HEK293T (cell line): ENCODE data around the gene MCFD2.

Experiments
- CTCF ChIA-PET: fragments of 350-600 bp; formaldehyde crosslinking; extraction: SDS; loops from one replicate; lab custom pipeline; 2021; ENCODE audit warnings: antibody characterized with exemption, inconsistent platforms; lab: Yijun Ruan, JAX
- POLR2A ChIA-PET: fragments of 350-600 bp; formaldehyde crosslinking; extraction: SDS; loops from one replicate; lab custom pipeline; 2020; ENCODE audit warnings: antibody characterized with exemption, inconsistent platforms; lab: Yijun Ruan, JAX
- DNase-seq: peaks from one replicate; pipeline ENCODE4 v3.0.0; 2012; ENCODE audit warnings: mixed read lengths; ENCODE audit errors: extremely low spot score
- ARNT ChIP-seq: fragments of 450-650 bp; IDR thresholded peaks from 2 replicates; pipeline ENCODE4 v1.6.1; 2017; ENCODE audit warnings: mild to moderate bottlenecking
- BHLHE40 ChIP-seq: fragments of 450-650 bp; IDR thresholded peaks from 2 replicates; pipeline ENCODE4 v1.6.1; 2016; ENCODE audit warnings: mild to moderate bottlenecking, moderate library complexity, borderline replicate concordance
- CTBP1 ChIP-seq: fragments of 450-650 bp; IDR thresholded peaks from 2 replicates; pipeline ENCODE4 v1.6.1; 2016; ENCODE audit warnings: borderline replicate concordance
- ELF4 ChIP-seq: fragments of 450-650 bp; IDR thresholded peaks from 2 replicates; pipeline ENCODE4 v1.6.1; 2017; ENCODE audit warnings: antibody characterized with exemption
- FOXA1 ChIP-seq: fragments of 450-650 bp; IDR thresholded peaks from 2 replicates; pipeline ENCODE4 v1.6.1; 2016; ENCODE audit warnings: mild to moderate bottlenecking
- FOXK2 ChIP-seq: fragments of 450-650 bp; IDR thresholded peaks from 2 replicates; pipeline ENCODE4 v1.6.1; 2016; ENCODE audit warnings: mild to moderate bottlenecking
- FOXM1 ChIP-seq: fragments of 450-650 bp; IDR thresholded peaks from 2 replicates; pipeline ENCODE4 v1.6.1; 2017; ENCODE audit warnings: mild to moderate bottlenecking, borderline replicate concordance
- HDGF ChIP-seq: fragments of 450-650 bp; IDR thresholded peaks from 2 replicates; pipeline ENCODE4 v1.6.1; 2017; ENCODE audit warnings: antibody characterized with exemption, borderline replicate concordance
- L3MBTL2 ChIP-seq: fragments of 450-650 bp; conservative IDR thresholded peaks from 2 replicates; pipeline ENCODE4 v1.6.1; 2016; ENCODE audit warnings: mild to moderate bottlenecking
- LEF1 ChIP-seq: fragments of 450-650 bp; IDR thresholded peaks from 2 replicates; pipeline ENCODE4 v1.6.1; 2017; ENCODE audit warnings: mild to moderate bottlenecking, borderline replicate concordance
- NFRKB ChIP-seq: fragments of 450-650 bp; IDR thresholded peaks from 2 replicates; pipeline ENCODE4 v1.6.1; 2016; ENCODE audit warnings: mild to moderate bottlenecking, moderate library complexity
- SP1 ChIP-seq: fragments of 450-650 bp; IDR thresholded peaks from 2 replicates; pipeline ENCODE4 v1.6.1; 2017
- SUZ12 ChIP-seq: fragments of 450-650 bp; IDR thresholded peaks from 2 replicates; pipeline ENCODE4 v1.6.1; 2016; ENCODE audit warnings: mild to moderate bottlenecking
- TARDBP ChIP-seq: fragments of 450-650 bp; IDR thresholded peaks from 2 replicates; pipeline ENCODE4 v1.6.1; 2016
- ZNF384 ChIP-seq: fragments of 450-650 bp; IDR thresholded peaks from 2 replicates; pipeline ENCODE4 v1.6.1; 2016
- TF ChIP-seq, protein P1 (sequence below): fragments of 450-650 bp; IDR thresholded peaks from 2 replicates; pipeline ENCODE4 v1.6.1; 2016

Gene MCFD2

DNA sequence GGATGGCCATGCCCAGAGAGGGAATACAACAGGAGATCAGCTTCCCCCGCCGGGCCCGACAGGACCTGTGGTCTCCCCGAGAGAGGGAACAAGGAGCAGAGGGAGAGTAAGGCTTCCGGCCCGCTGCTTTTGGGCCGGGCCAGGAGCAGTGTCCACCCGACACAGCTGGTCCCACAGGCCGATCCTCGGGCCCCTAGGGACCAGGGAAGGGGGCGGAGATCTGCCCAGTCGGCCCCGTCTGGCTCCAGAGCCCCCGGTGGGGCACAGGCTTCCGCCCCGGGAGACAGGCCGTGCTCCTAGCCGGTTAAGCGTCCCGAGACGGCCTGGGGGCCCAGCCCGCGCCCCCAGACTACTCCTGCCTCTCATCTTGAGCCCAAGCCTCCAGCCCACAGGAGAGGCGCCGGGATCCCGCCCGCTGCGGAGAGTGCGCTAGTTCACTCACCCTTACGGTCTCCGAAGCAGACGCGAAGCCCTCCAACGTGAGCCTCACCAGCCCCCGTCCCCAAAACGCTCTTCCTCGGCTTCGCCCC lies at the start of gene MCFD2:
TSS of gene MCFD2 (minus strand) at position 526 of the 530 bp plus-strand sequence. CDS start 6,635 bp downstream, outside the sequence.
- no peak for DNase-seq
- CTCF ChIA-PET = interaction anchor here (0.6 kb wide), 1 partner anchor 16 kb away, joined by 4 read pairs; no protein-coding TSS in a partner anchor
- POLR2A ChIA-PET = interaction anchor here (1.0 to 1.7 kb wide), 5 partner anchors 8 to 28 kb away, joined by 3 to 7 read pairs (median 4); no protein-coding TSS in a partner anchor
- TF ChIP-seq L3MBTL2 (no peak), TARDBP (no peak), ZNF384 (no peak), ELF4 (no peak), ARNT (no peak), HDGF (no peak), CTBP1 (no peak), NFRKB (no peak), LEF1 (no peak), BHLHE40 (no peak), FOXK2 (no peak), SP1 (no peak), FOXM1 (no peak), SUZ12 (no peak), FOXA1 (no peak)
- TF ChIP-seq, protein P1, sequence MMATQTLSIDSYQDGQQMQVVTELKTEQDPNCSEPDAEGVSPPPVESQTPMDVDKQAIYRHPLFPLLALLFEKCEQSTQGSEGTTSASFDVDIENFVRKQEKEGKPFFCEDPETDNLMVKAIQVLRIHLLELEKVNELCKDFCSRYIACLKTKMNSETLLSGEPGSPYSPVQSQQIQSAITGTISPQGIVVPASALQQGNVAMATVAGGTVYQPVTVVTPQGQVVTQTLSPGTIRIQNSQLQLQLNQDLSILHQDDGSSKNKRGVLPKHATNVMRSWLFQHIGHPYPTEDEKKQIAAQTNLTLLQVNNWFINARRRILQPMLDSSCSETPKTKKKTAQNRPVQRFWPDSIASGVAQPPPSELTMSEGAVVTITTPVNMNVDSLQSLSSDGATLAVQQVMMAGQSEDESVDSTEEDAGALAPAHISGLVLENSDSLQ = no peak

- TF ChIP-seq ELF4 (no peak), FOXK2 (no peak), TARDBP (no peak), L3MBTL2 (no peak), LEF1 (no peak), HDGF (no peak), SUZ12 (no peak), SP1 (no peak), BHLHE40 (no peak), FOXM1 (no peak), FOXA1 (no peak), ZNF384 (no peak), CTBP1 (no peak), NFRKB (no peak), ARNT (no peak)
- TF ChIP-seq, protein P1 = no peak
- no peak for DNase-seq
- ChIA-PET CTCF (interaction anchor here (0.6 kb wide), 1 partner anchor 425 kb away, joined by 4 read pairs; no protein-coding TSS in a partner anchor), POLR2A (no interaction called here)
Observed at GRCh38 chr2:46964835-46965560, 49.4 kb upstream of the MCFD2 start.

- no peak for TF ChIP-seq LEF1
- TF ChIP-seq CTBP1 = no peak
- TF ChIP-seq FOXM1 = no peak
- TF ChIP-seq SP1 = no peak
- TF ChIP-seq NFRKB = no peak
Observed at GRCh38 chr2:46963941-46964673, 48.5 kb upstream of the MCFD2 start.

GRCh38 chr2:46963210-46963609 lies 47.6 kb upstream of the MCFD2 start:
- ChIA-PET POLR2A (no interaction called here), CTCF (no interaction called here)
- no peak for DNase-seq
- TF ChIP-seq BHLHE40 (no peak), FOXK2 (no peak), TARDBP (no peak), FOXA1 (no peak)

More at GRCh38 chr2:46963941-46964673, 48.5 kb upstream of the MCFD2 start:
- no peak for DNase-seq
- ChIA-PET POLR2A (no interaction called here), CTCF (no interaction called here)

DNA sequence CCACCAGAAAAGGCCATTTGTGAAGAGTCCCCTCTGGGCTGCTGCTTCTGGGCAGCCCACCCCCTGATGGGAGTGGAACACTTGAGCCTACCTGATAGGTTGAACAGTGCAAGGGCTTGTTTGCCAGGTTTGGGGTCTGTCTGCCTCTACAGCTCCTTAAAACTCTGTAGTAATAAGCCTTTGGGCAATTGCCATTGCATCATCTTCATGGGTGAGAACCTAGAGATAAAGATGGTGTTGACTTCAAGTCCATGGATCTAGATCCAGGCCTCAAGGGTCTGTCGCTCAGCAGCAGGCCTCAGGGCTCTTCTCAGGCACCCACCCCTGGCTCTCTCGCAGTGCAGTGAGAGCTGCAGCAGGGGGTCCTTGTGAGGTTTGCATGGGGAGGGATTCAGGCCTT lies 47.1 kb upstream of the MCFD2 start:
- DNase-seq = no peak
- POLR2A ChIA-PET = no interaction called here
- TF ChIP-seq, protein P1 = no peak
- TF ChIP-seq FOXA1 = no peak
- no peak for TF ChIP-seq SUZ12
- TF ChIP-seq L3MBTL2 = no peak
- no peak for TF ChIP-seq SP1
- no peak for TF ChIP-seq NFRKB
- TF ChIP-seq TARDBP = no peak
- no peak for TF ChIP-seq ARNT
- TF ChIP-seq HDGF = no peak
- no peak for TF ChIP-seq CTBP1
- no peak for TF ChIP-seq FOXM1
- no peak for TF ChIP-seq FOXK2
- no peak for TF ChIP-seq ZNF384
- TF ChIP-seq ELF4 = no peak
- no peak for TF ChIP-seq BHLHE40
- no peak for TF ChIP-seq LEF1
- CTCF ChIA-PET = no interaction called here

- CTCF ChIA-PET = no interaction called here
- no peak for DNase-seq
- TF ChIP-seq FOXA1 = no peak
- no peak for TF ChIP-seq ZNF384
- TF ChIP-seq, protein P1 = no peak
- TF ChIP-seq LEF1 = no peak
- TF ChIP-seq NFRKB = no peak
- TF ChIP-seq L3MBTL2 = no peak
- TF ChIP-seq SP1 = no peak
- TF ChIP-seq SUZ12 = no peak
- TF ChIP-seq ELF4 = no peak
- TF ChIP-seq FOXM1 = no peak
- TF ChIP-seq FOXK2 = no peak
- no peak for TF ChIP-seq CTBP1
- no peak for TF ChIP-seq TARDBP
- POLR2A ChIA-PET = no interaction called here
Observed at GRCh38 chr2:46960618-46961017, 45.0 kb upstream of the MCFD2 start.
